Fibroblast of lung (primary cell): ENCODE data around the gene TYW3. TPM values are rescaled to one million over a fixed set of nuclear protein-coding genes. Genes with fewer than 3 reads are reported as not detected.

Source experiments
- DNase-seq, 2 donors: peaks; one replicate each; pipeline versions ENCODE4 v3.0.0 to v3.0.0-alpha.2; 2010; ENCODE audit warnings: low read depth in 2 of 2
- H2AFZ ChIP-seq: 2 replicates; pipeline ENCODE4 v1.5.1; 2012; ENCODE audit warnings: low read length, control low read depth, inconsistent platforms
- H3K27ac ChIP-seq: 2 replicates; pipeline ENCODE4 v1.5.1; 2011; ENCODE audit warnings: low read length, control low read depth; ENCODE audit not compliant: insufficient read depth
- H3K27me3 ChIP-seq: 2 replicates; pipeline ENCODE4 v1.5.1; 2011; ENCODE audit warnings: mild to moderate bottlenecking, low read length; ENCODE audit not compliant: control insufficient read depth, insufficient read depth
- H3K36me3 ChIP-seq: 2 replicates; pipeline ENCODE4 v1.5.1; 2011; ENCODE audit warnings: low read length; ENCODE audit not compliant: control insufficient read depth, insufficient read depth
- H3K4me1 ChIP-seq: 2 replicates; pipeline ENCODE4 v1.5.1; 2011; ENCODE audit warnings: low read length; ENCODE audit not compliant: control insufficient read depth, insufficient read depth; ENCODE audit errors: extremely low read depth
- H3K4me2 ChIP-seq: 2 replicates; pipeline ENCODE4 v1.5.1; 2011; ENCODE audit warnings: low read length, control low read depth; ENCODE audit not compliant: insufficient read depth; ENCODE audit errors: extremely low read depth
- H3K4me3 ChIP-seq, 4 experiments: fragments of 200-600 bp in 1 of 4; sonication (generic) in 1 of 4; replicated peaks in 1 of 4; 2 replicates each; pipeline ENCODE4 v1.5.1; 2011 to 2016; ENCODE audit warnings: low read length in 4 of 4, low read depth in 3 of 4, mild to moderate bottlenecking in 3 of 4, control low read depth in 2 of 4, inconsistent platforms in 1 of 4, mixed read lengths in 1 of 4; ENCODE audit not compliant: insufficient read depth in 1 of 4; ENCODE audit errors: control extremely low read depth in 1 of 4
- H3K79me2 ChIP-seq: 2 replicates; pipeline ENCODE4 v1.5.1; 2012; ENCODE audit warnings: mild to moderate bottlenecking, low read length, inconsistent platforms; ENCODE audit not compliant: control insufficient read depth, insufficient read depth
- H3K9ac ChIP-seq: 2 replicates; pipeline ENCODE4 v1.5.1; 2011; ENCODE audit warnings: mild to moderate bottlenecking, low read length, control low read depth; ENCODE audit not compliant: insufficient read depth
- H3K9me3 ChIP-seq: 2 replicates; pipeline ENCODE4 v1.5.1; 2012; ENCODE audit warnings: low read depth, low read length; ENCODE audit not compliant: control insufficient read depth, insufficient read depth
- H4K20me1 ChIP-seq: 2 replicates; pipeline ENCODE4 v1.5.1; 2011; ENCODE audit warnings: low read length; ENCODE audit not compliant: control insufficient read depth, insufficient read depth; ENCODE audit errors: extremely low read depth
- CTCF ChIP-seq, 2 donors: IDR thresholded peaks in 1 of 2; conservative IDR thresholded peaks in 1 of 2; 1 replicate in 1 of 2; 2 replicates in 1 of 2; pipeline ENCODE4 v1.5.1; 2011 to 2012; ENCODE audit warnings: low read length in 2 of 2, control low read depth in 1 of 2, inconsistent platforms in 1 of 2, low read depth in 1 of 2, mild to moderate bottlenecking in 1 of 2
- EZH2 ChIP-seq: IDR thresholded peaks from 2 replicates; pipeline ENCODE4 v1.5.1; 2012; ENCODE audit warnings: low read length, control low read depth, mild to moderate bottlenecking; ENCODE audit errors: missing control alignments
- polyA plus RNA-seq, 2 donors: library from polyadenylated mRNA; depleted of rRNA in 1 of 2; stranded (reverse) in 1 of 2; unstranded in 1 of 2; fragments of >200 nt; gene quantifications; 2 replicates each; pipeline ENCODE4 v1.2.1, GENCODE V29; 2011 to 2012; ENCODE audit warnings: missing spikeins in 1 of 2
- total RNA-seq: library from RNA; depleted of rRNA; stranded (reverse); fragments of >200 nt; gene quantifications from 2 replicates; pipeline ENCODE4 v1.2.1, GENCODE V29; 2014

Gene TYW3
- total and polyA plus RNA-seq, 2 donors (not counting 1 experiment from before 2014, with no cell fraction given): 16.8 to 23.7 TPM

- Histone ChIP-seq H3K4me3 (no peak overlapping the region), H3K36me3 (peaks cover 5% of the 10 kb centered on the region), H2AFZ (no peak overlapping the region), H3K27me3 (no peaks in the 10 kb centered on the region), H3K79me2 (no peaks in the 10 kb centered on the region), H4K20me1 (no peaks in the 10 kb centered on the region), H3K4me1 (no peaks in the 10 kb centered on the region), H3K4me2 (no peak overlapping the region), H3K9me3 (no peaks in the 10 kb centered on the region), H3K9ac (no peak overlapping the region), H3K27ac (no peak overlapping the region)
- DNase-seq: no peak
- no peak for TF ChIP-seq CTCF (conservative IDR thresholded peaks at IDR 0.05 in 1 of 2, IDR thresholded peaks at IDR 0.05 in 1 of 2; ENCODE audit: low read depth in 1 of 2, low read length in 2 of 2)
- no peak for TF ChIP-seq EZH2
Observed at GRCh38 chr1:74713849-74714248, 19.1 kb upstream of the TYW3 start.

- DNase-seq: no peak
- H2AFZ ChIP-seq: no peak overlapping the region
- H3K4me2 ChIP-seq: no peak overlapping the region
- H3K9me3 ChIP-seq: no peaks in the 10 kb centered on the region
- peaks cover 5% of the 10 kb centered on the region for H3K36me3 ChIP-seq
- H3K27ac ChIP-seq: no peak overlapping the region
- TF ChIP-seq EZH2: no peak
- no peak for TF ChIP-seq CTCF (conservative IDR thresholded peaks at IDR 0.05 in 1 of 2, IDR thresholded peaks at IDR 0.05 in 1 of 2; ENCODE audit: low read depth in 1 of 2, low read length in 2 of 2)
- H3K4me1 ChIP-seq: no peaks in the 10 kb centered on the region
- no peaks in the 10 kb centered on the region for H4K20me1 ChIP-seq
- no peaks in the 10 kb centered on the region for H3K27me3 ChIP-seq
- H3K9ac ChIP-seq: no peak overlapping the region
- no peak overlapping the region for H3K4me3 ChIP-seq
- H3K79me2 ChIP-seq: no peaks in the 10 kb centered on the region
Observed at GRCh38 chr1:74714429-74715235, 18.3 kb upstream of the TYW3 start.

GRCh38 chr1:74715236-74715502, 17.8 kb upstream of the TYW3 start:
- H3K79me2 ChIP-seq: no peaks in the 10 kb centered on the region
- no peak overlapping the region for H3K4me2 ChIP-seq
- H3K27me3 ChIP-seq: no peaks in the 10 kb centered on the region
- H3K4me1 ChIP-seq: no peaks in the 10 kb centered on the region
- no peak overlapping the region for H2AFZ ChIP-seq
- no peak overlapping the region for H3K27ac ChIP-seq
- H3K4me3 ChIP-seq: no peak overlapping the region
- no peak overlapping the region for H3K9ac ChIP-seq
- peaks cover 5% of the 10 kb centered on the region for H3K36me3 ChIP-seq
- DNase-seq: no peak
- no peaks in the 10 kb centered on the region for H4K20me1 ChIP-seq
- TF ChIP-seq EZH2: no peak
- TF ChIP-seq CTCF (conservative IDR thresholded peaks at IDR 0.05 in 1 of 2, IDR thresholded peaks at IDR 0.05 in 1 of 2; ENCODE audit: low read depth in 1 of 2, low read length in 2 of 2): no peak
- H3K9me3 ChIP-seq: no peaks in the 10 kb centered on the region
